ENCODE measurements around the gene PAF1.

PAF1 gene

GRCh38 chr19:39424934-39425333 lies 34.0 kb upstream of the PAF1 start:
- Histone ChIP-seq H4K20me1 (ENCODE audit: insufficient read depth, low read length) (no peaks in the 10 kb centered on the region), H3K27ac (ENCODE audit: low read depth, low read length, poor library complexity, severe bottlenecking) (no peak overlapping the region), H3K9me2 (ENCODE audit: low read depth, low read length) (no peaks in the 10 kb centered on the region), H3K27me3 (ENCODE audit: insufficient read depth, low read length) (no peaks in the 10 kb centered on the region; the same call in 1 of the 2 replicates), H3K9me3 (ENCODE audit: low read length) (no peaks in the 10 kb centered on the region), H3K79me2 (ENCODE audit: insufficient read depth, low read length) (no peaks in the 10 kb centered on the region), H3K4me1 (ENCODE audit: insufficient read depth, low read length, severe bottlenecking) (no peaks in the 10 kb centered on the region), H3K36me3 (ENCODE audit: insufficient read depth, low read length) (peaks cover 27% of the 10 kb centered on the region), H3F3A (ENCODE audit: insufficient read depth, low read length) (no peaks in the 10 kb centered on the region), H3K9ac (ENCODE audit: low read length) (no peak overlapping the region), H2AFZ (ENCODE audit: low read length) (no peak overlapping the region), H3K4me2 (ENCODE audit: low read length) (no peak overlapping the region), H3K4me3 (ENCODE audit: low read depth, low read length, poor library complexity, severe bottlenecking) (no peak overlapping the region)
- TF ChIP-seq CTCF (IDR thresholded peaks at IDR 0.05; ENCODE audit: low read length): no peak
- TF ChIP-seq EZH2 (IDR thresholded peaks at IDR 0.05; ENCODE audit: borderline replicate concordance, low read length): no peak

GRCh38 chr19:39423258-39424086 lies 32.6 kb upstream of the PAF1 start:
- no peaks in the 10 kb centered on the region for H4K20me1 ChIP-seq (ENCODE audit: insufficient read depth, low read length)

DNA sequence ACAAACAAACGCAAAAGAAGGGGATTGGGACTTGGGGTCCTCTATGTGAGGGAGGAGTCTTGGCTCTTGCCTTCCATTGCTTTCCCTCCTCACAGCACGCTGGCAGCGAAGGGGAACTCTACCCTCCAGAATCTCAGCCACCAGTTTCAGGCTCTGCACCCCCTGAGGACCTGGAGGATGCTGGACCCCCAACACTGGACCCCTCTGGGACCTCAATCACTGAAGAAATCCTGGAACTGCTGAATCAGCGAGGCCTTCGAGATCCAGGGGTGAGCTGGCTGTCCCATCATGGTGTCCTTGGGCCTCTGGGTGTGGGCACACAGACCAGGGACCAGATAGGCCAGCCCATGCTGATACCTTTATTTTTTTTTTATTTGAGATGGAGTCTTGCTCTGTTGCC lies 31.1 kb upstream of the PAF1 start:
- Histone ChIP-seq H2AFZ (ENCODE audit: low read length) (no peak overlapping the region), H3K4me3 (ENCODE audit: low read depth, low read length, poor library complexity, severe bottlenecking) (no peak overlapping the region), H3K27me3 (ENCODE audit: insufficient read depth, low read length) (no peaks in the 10 kb centered on the region), H3K36me3 (ENCODE audit: insufficient read depth, low read length) (peaks cover 36% of the 10 kb centered on the region), H3K9ac (ENCODE audit: low read length) (no peak overlapping the region), H3K9me3 (ENCODE audit: low read length) (no peaks in the 10 kb centered on the region), H3K4me2 (ENCODE audit: low read length) (no peak overlapping the region), H3K9me2 (ENCODE audit: low read depth, low read length) (no peaks in the 10 kb centered on the region), H3F3A (ENCODE audit: insufficient read depth, low read length) (no peaks in the 10 kb centered on the region), H3K27ac (ENCODE audit: low read depth, low read length, poor library complexity, severe bottlenecking) (no peak overlapping the region), H4K20me1 (ENCODE audit: insufficient read depth, low read length) (no peaks in the 10 kb centered on the region), H3K4me1 (ENCODE audit: insufficient read depth, low read length, severe bottlenecking) (no peaks in the 10 kb centered on the region), H3K79me2 (ENCODE audit: insufficient read depth, low read length) (no peaks in the 10 kb centered on the region)
- no peak for TF ChIP-seq CTCF (IDR thresholded peaks at IDR 0.05; ENCODE audit: low read length)
- no peak for TF ChIP-seq EZH2 (IDR thresholded peaks at IDR 0.05; ENCODE audit: borderline replicate concordance, low read length)

More at GRCh38 chr19:39423258-39424086, 32.6 kb upstream of the PAF1 start:
- Histone ChIP-seq H3K36me3 (ENCODE audit: insufficient read depth, low read length) (peaks cover 36% of the 10 kb centered on the region), H3K4me1 (ENCODE audit: insufficient read depth, low read length, severe bottlenecking) (no peaks in the 10 kb centered on the region), H3K27ac (ENCODE audit: low read depth, low read length, poor library complexity, severe bottlenecking) (no peak overlapping the region), H3K9me3 (ENCODE audit: low read length) (no peaks in the 10 kb centered on the region), H2AFZ (ENCODE audit: low read length) (no peak overlapping the region), H3K4me2 (ENCODE audit: low read length) (no peak overlapping the region), H3K27me3 (ENCODE audit: insufficient read depth, low read length) (no peaks in the 10 kb centered on the region; the same call in 1 of the 2 replicates), H3K9ac (ENCODE audit: low read length) (no peak overlapping the region), H3F3A (ENCODE audit: insufficient read depth, low read length) (no peaks in the 10 kb centered on the region), H3K9me2 (ENCODE audit: low read depth, low read length) (no peaks in the 10 kb centered on the region), H3K79me2 (ENCODE audit: insufficient read depth, low read length) (no peaks in the 10 kb centered on the region), H3K4me3 (ENCODE audit: low read depth, low read length, poor library complexity, severe bottlenecking) (no peak overlapping the region)
- TF ChIP-seq EZH2 (IDR thresholded peaks at IDR 0.05; ENCODE audit: borderline replicate concordance, low read length): no peak

Data from OCI-LY1 (cell line).